CD4-positive, alpha-beta T cell treated with Interleukin-21 for 1 hour (primary cell): ENCODE measurements around the gene ENDOU.
"Not testable (repeated sequence)": the region's sequence is repeated elsewhere in the genome, so short reads cannot be mapped to it uniquely, and the experiment has no call there.

Experiments used
- DNase-seq: peaks from one replicate; pipeline ENCODE4 v3.0.0-alpha.2; 2020

Gene ENDOU

GRCh38 chr12:47717046-47717442 is 8.2 kb downstream of the ENDOU start:
- no peak for DNase-seq

DNA sequence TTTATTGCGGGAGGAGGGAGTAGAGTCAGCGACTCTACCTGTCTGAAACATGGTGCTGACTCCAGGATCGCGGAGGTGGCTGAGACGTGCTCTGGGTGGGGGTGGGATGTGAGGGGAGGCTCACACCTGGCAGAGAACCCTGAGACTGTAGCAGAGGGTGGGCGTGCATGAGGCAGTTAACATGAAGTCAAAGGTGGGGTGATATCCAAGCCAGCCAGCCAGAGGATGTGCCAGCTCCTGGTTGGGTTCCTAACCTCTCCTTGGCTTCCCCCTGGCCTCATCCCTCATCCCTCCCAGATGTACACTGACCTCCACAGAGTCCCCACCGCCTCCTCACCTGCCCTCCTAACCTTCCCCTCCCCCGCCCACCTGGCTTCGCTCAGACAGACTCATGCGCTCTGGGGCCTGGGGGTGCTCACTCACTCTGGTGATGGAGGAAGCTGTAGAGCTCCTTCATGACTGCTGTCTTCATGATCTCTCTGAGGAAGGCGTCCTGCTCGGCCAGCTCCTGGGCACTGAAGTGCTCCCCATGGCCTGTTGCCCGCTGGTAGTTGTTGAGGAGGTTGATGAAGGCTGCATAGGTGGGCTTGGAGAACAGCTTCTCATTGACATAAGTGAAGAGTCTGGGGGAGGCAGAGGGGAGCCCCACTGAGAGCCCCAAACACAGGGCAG is 9.3 kb downstream of the ENDOU start:
- no peak for DNase-seq

GRCh38 chr12:47715393-47715876 is 9.9 kb downstream of the ENDOU start:
- DNase-seq, result peak; percentile 84

- no peak for DNase-seq
These were observed 10.4 kb downstream of the ENDOU start for GRCh38 chr12:47714826-47715386.

DNA sequence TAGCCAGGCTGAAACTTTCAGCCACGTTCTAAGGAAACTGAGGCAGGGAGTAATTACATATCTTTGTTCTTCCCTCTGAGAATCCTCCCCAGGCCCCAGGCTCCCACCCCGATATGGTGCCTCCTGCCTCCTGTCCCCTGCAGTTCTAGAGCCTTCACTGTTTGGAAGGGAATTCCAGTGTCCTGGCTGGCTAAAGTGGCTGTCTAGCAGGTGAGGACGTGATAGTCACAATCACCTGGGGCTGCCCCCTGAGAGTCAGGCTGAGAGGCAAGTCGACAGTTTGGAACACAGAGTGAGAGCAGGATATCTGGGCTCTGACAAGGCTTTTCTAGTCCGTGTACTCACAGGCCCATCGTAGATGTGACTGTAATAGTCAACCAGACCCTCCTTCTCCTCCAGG is 13.1 kb downstream of the ENDOU start:
- DNase-seq, result no peak

GRCh38 chr12:47711448-47711847 is 13.8 kb downstream of the ENDOU start:
- DNase-seq, result no peak

DNA sequence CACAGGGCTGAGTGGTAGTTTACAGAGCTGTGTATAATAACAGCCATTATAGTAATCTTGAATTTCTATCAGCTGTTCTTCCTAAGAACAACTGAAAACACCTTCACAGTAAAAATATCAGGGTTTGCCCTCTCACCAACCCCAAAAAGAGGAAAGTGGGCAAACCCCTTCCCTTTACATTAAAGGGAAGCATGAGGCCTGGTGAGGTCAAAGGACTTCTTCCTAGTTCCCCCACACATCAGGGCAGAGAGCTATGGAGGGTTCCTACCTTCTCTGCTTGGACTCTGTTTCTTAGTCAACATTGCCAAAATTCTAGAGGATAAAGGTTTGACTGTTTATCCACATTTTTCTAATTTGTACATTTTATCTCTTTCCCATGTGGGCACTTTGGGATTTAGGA is 15.0 kb downstream of the ENDOU start:
- no peak for DNase-seq

GRCh38 chr12:47709671-47710070 is 15.6 kb downstream of the ENDOU start:
- DNase-seq, result no peak

DNA sequence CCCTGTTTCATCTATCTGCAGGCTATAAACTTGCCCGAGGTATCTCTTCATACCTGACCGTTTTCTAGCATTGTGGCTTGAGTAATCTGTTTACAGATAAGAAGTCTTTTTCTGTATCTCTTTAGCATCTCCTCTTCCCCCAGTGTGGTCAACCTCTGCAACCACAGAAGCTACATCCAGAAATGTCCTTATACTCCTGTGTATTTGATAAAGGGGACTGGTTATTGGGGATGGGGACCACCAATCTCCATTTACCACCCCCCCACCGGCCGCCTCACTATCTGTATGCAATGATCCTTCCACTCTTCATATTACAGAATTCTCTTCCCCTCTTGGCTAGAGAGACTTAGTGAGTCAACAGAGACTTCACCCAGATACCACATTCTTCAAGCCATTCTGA is 16.1 kb downstream of the ENDOU start:
- DNase-seq, result no peak

GRCh38 chr12:47707905-47708543 is 17.3 kb downstream of the ENDOU start:
- DNase-seq, result no peak

DNA sequence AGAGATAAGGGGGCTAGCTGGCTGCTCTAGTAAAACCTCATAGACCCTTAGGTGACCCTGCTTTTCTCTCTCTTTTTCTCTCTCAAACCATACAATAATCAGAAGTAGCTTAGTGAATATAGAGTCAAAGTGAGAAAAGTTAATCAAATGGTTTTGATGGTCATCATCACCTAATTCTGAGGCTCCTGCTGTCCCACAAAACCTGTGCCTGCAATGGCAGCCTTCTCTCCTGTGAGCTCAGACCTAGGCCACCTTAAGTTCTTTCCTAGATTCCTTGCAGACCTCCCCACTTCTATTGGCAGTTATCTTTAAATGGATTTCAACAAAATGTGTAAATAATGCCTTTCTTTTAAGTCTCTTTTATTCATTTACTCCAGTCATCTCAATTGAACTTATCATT is 17.9 kb downstream of the ENDOU start:
- no peak for DNase-seq

DNA sequence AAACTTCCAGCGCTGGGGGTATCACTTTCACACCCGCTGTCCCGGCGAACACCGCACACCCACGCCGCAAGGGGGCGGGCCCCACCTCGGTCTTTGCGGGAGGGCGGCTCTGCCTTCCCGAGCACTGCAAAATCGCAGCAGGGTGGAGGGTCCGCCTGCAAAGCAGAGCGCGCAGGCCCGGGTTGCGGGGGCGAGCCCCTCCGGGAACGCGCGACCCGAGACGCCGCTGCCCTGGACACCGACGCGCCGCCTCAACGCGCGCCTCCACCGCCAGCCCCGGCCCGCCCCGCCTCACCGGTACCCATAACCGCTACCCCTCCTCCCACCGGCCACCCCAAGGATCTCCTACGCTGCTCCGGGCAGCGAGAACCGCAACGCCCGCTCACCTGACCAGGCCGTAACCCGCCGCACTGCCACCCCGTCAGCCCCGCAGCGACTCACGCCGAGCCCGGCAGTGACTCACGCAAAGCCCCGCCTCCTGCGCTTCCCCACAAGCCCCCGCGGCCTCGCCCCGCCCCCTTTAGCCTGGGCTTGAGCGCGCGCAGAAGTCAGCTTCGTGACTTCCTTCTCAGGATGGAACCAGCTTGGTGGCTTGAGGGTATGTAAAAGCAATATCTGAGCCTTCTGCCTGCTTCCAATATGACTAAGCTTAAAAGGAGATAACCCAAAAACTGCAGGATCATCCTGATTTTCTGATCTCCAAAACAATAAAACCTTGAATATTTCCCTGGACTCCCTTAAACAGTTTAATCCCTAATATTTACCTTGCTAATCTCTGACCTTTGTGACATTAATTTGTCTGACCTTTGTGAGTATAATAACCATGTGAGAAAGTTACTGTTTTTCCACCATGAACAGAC is 19.5 kb downstream of the ENDOU start, which contains the start of gene RPAP3:
RPAP3 (minus strand) TSS at position 465 of the 860 bp plus-strand sequence. CDS start 3,190 bp downstream, outside the sequence.
- DNase-seq, result peak; percentile 94

DNA sequence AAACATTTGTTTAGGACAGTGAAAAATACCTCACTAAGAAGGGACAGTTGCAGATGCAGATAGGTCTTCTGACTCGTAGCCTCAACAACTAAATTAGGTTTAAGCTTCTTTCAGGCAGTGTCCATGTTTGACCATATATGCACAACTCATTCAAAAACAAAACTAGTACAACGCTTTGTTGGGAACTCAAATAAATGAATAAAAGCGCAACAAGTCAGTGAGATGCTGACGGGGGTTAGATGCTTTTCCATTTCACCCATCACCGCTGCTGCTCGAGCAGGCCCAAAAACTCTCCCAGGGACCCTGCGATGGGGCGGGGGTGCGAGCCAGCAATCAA is 20.1 kb downstream of the ENDOU start:
- DNase-seq, result no peak

DNA sequence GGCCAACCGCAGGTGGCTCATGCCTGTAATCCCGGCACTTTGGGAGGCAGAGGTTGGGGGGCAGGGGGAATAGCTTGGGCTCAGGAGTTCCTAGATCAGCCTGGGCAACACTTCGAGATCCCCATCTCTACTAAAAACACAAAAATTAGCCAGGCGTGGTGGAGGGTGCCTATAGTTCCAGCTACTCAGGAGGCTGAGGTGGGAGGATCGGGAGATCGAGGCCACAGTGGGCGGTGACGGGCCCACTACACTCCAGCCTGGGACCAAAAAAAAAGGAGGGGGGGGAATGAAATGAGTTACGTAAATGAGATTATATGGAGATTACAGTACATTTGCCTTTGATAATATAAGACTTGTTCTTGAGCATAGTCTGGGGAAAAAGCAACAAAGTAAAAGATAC is 20.6 kb downstream of the ENDOU start:
- DNase-seq, result no peak

DNA sequence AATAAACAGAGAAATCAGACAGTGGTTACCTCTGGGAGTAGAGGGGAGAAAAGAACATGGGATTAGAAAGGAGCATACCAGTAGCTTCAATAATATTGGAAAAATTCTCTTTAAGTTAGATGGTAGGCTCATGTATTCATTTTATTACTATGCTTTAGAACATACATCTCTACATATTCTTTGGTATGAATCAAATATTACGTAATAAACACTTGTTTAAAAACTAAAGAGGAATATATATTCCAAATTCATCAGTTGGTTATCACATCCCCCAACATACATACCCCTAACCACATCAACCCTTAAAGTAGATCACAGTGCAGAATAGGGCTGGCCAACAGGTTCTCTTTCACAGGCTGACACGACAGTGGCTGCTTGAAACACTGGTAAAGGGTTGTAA is 25.0 kb downstream of the ENDOU start:
- DNase-seq, result no peak

GRCh38 chr12:47698631-47699030 is 26.7 kb downstream of the ENDOU start:
- DNase-seq, result no peak

DNA sequence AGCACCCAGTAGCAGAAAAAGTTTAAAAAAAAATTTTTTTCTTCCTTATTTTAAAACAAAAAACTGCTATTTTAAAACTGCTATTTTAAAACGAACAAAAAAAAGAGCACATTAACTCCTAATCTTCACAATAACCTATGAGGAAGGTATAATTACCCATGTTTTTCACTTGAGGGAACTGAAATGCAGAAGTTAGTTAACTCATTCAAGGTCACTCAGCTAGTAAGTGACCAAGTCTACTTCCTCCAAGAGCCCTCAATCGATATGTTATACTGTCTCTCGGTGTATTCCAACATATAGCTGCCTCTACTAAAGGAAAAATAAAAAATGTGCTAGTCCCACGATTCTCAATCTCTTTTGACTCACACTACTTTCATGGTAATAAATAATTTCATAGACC is 27.2 kb downstream of the ENDOU start:
- no peak for DNase-seq

DNA sequence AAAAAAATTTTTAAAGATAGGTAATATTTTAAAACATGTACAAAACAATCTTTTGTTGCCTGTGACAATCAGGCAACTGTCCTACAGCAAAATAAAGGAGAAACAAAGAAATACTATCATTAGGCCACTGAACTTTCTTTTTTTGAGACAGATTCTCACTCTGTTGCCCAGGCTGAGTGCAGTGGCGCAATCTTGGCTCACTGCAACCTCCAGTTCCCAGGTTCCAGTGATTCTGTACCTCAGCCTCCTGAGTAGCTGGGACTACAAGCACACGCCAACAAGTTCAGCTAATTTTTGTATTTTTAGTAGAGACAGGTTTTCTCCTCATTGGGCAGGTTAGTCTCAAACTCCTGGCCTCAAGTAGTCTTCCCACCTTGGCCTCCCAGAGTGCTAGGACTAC is 36.1 kb downstream of the ENDOU start:
- DNase-seq, result no peak

DNA sequence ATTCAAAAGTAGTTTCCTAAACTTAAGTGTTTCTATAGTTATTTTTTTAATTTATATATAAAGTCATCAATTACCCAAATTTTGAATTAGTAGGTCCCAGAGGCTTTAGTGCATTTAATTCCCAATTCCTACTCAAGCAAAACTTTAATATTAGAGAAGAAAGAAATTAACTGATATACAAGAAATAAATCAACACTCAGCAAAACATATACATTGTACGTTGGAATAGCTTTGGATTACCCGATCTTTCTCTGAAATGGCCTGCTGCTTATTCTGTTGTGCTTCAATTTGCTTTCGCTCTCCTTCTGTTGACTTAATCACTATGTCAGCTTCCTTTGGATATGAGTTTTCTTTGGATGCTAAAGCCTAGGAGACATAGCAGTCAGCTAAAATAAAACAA is 37.7 kb downstream of the ENDOU start:
- DNase-seq, result no peak

GRCh38 chr12:47686645-47687240 is 38.5 kb downstream of the ENDOU start:
- peak; percentile 36 for DNase-seq

DNA sequence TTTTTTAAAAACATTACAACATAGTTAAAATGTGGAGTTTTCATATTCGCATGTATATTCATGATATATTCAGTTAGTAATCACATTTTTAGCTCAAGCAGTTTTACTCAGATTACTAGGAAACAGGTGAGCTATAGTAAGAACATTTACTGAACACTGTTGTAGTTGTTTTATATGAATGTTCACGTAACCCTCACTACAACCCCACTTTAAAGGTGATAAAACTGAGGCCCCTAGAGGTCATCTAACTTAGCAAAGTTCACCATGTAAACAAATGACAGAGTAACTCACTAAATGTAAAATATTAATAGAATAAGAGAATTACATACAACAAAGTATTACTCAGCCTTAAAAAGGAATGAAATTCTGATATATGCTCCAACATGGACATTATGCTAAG is 45.5 kb downstream of the ENDOU start:
- no peak for DNase-seq

DNA sequence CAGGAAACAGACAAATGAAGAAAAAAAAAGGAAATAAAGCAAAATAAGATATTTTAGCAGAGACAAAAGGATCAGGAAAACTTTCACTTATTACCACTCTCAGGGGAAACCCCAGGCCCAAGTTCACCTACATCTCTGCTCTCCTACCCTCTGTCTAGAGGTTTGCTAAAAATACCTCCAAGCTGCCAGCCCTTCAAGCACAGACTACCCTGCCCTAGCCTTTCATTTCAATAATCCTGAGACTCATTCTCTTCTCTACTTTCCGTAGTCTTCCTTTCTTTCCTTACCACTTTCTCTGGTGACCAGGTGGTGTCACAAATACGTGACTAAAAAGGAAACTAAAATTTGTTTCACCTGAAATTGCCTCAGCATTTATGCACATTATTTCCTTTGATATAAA is 53.2 kb downstream of the ENDOU start:
- DNase-seq, result no peak

DNA sequence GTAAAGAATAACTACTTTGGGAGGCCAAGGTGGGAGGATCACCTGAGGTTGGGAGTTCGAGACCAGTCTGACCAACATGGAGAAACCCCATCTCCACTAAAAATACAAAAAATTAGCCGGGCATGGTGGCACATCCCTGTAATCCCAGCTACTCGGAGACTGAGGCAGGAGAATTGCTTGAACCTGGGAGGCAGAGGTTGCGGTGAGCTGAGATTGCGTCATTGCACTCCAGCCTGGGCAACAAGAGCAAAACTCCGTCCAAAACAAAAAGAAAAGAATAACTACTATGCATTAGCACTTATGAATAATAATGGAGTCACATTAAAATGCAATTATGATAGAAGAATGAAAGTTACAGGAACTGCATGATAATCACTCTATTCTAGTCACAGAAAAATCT is 57.4 kb downstream of the ENDOU start:
- DNase-seq, result not testable (repeated sequence)
